GM21515 (cell line): ENCODE results near the gene KCP.

ENCODE experiments used
- ATAC-seq: cut with Tn5 transposase; IDR thresholded peaks from one replicate; pipeline ENCODE4 v1.9.1; 2021; ENCODE audit not compliant: unreplicated experiment

KCP gene

DNA sequence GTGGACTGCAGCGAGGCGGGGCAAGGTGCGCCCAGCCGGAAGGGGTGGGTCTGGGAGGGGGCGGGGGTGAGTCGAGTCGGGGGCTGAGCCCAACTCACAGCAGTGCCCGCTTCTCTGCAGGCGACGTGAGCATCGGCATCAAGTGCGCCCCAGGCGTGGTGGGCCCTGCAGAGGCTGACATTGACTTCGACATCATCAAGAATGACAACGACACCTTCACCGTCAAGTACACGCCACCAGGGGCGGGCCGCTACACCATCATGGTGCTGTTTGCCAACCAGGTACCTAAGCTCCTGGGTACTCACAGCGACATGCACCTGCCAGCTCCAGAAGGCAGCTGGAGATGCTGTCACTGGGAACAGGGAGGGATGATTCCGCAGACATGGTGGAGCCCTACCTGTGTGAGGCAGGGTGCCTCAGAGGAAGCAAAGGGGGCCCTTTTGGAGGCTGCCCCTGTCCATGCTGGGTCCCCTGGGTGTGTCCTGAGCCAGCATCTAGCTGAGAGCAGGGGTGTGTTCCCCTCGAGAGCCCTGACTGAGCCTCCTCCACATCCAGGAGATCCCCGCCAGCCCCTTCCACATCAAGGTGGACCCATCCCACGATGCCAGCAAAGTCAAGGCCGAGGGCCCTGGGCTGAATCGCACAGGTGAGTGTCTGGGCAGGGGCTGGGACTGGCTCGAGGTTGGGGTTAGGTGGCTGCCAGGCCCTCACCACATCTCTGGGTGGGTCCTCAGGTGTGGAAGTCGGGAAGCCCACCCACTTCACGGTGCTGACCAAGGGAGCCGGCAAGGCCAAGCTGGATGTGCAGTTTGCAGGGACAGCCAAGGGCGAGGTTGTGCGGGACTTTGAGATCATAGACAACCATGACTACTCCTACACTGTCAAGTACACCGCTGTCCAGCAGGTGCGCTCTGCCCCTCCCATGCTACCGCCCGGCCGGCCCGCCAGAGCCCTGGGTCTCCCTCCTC lies 67.6 kb downstream of the KCP start:
- no peak for ATAC-seq

DNA sequence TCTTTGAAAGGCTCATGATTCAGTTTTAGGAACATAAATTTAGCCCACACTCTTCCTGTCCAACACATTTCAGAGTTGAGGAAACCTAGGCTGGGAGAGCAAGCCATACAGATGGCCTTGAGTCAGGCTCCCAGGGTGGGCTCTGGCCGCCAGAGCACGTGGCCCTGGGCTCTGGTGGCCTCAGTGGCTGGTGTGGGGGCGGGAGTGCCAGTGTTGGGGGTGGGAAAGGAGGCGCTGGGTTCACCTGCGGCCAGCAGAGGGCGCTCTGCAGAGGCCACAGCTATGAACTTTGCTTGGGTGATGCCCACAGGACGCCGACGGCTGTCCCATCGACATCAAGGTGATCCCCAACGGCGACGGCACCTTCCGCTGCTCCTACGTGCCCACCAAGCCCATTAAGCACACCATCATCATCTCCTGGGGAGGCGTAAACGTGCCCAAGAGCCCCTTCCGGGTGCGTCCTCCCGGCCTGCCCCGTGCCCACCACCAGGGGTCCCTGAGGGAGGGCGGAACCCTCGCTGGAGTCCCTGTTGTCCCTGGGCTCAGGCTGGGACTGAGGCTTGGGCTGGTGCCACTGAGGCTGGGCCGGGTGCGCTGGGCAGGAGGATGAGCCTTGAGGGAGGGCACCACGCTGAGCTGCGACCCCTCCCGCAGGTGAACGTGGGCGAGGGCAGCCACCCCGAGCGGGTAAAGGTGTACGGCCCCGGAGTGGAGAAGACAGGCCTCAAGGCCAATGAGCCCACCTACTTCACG lies 68.4 kb downstream of the KCP start:
- no peak for ATAC-seq

- ATAC-seq: no peak
Measured at GRCh38 chr7:128841171-128841690, 69.3 kb downstream of the KCP start.

DNA sequence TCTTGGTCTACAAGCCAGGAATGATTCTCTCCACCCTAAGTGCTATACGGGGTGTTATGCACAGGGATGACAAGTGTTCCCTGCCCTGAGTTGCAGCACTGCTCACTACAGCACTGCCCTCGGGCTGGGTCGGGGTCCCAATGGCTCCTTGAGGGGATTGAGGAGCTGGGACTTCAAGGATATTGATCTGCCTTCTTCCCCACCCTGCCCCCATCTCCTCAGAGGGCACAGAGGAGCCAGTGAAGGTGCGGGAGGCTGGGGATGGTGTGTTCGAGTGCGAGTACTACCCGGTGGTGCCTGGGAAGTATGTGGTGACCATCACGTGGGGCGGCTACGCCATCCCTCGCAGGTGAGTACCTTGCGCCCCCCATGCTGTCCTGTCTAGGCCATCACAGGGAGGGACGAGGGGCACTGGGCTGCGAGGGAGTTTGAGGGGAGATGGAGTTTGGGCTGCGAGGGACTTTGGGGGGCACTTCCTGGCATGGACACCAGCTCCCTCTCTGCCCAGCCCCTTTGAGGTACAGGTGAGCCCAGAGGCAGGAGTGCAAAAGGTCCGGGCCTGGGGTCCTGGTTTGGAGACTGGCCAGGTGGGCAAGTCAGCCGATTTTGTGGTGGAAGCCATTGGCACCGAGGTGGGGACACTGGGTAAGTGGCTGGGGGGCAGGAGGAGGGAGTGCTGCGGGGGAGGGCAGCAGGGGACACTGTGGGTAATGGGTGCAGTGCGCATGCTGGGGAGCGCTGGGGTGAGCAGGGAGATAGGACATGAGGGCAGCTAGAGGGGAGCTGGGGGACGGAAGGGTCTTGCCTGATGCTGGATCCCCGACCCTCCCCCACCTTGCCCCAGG lies 70.0 kb downstream of the KCP start:
- no peak for ATAC-seq

DNA sequence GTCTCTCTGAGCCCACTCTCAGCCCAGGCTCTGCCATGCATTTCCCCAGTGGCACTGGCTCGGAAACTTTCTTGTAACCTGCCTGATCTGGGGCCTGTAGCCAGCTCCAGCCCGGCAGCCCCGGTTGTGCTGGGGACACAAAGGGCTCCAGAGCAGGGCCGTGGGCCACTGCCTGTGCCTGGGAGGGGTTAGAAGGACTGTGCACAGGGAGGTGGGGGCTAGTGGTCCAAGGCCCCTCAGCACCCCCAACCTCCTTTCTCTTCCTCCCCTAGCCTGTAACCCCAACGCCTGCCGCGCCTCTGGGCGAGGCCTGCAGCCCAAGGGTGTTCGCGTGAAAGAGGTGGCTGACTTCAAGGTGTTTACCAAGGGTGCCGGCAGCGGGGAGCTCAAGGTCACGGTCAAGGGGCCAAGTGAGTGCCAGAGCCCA lies 70.7 kb downstream of the KCP start:
- no peak for ATAC-seq

DNA sequence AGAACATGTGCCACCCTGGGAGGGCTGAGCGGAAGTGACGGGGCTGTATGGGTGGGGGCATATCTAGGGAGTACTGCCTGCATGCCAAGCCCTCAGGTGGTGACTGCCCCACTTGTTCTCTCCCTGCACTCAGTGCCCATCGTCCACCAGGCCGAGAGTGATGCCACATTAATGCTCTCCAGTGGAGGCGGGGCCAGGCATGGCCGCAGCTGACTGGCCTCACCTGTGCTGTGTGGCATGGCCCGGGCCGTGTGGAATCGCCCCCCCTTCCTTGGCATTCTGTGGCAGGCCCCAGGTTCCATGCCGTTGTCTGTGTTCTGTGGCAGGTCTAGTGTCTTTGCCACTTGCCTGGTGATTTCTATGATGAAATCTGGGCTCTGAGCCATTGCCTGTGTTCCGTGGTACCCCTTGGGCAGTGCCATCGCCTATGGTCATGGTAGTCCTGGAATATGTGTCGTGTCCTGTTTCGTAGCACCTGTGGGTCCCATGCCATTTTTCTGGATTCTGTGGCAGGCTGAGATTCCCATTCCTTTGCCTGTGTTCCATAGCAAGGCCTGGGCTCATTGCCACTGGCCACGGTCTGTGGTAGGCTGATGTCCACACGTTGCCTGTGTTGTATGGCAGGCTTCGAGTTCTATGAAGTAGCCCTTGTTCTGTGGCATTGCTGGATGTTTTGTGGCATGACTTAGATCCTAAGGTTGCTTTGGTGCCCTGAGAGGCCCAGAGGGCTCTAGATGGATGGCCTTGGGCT lies 71.4 kb downstream of the KCP start:
- ATAC-seq: no peak

DNA sequence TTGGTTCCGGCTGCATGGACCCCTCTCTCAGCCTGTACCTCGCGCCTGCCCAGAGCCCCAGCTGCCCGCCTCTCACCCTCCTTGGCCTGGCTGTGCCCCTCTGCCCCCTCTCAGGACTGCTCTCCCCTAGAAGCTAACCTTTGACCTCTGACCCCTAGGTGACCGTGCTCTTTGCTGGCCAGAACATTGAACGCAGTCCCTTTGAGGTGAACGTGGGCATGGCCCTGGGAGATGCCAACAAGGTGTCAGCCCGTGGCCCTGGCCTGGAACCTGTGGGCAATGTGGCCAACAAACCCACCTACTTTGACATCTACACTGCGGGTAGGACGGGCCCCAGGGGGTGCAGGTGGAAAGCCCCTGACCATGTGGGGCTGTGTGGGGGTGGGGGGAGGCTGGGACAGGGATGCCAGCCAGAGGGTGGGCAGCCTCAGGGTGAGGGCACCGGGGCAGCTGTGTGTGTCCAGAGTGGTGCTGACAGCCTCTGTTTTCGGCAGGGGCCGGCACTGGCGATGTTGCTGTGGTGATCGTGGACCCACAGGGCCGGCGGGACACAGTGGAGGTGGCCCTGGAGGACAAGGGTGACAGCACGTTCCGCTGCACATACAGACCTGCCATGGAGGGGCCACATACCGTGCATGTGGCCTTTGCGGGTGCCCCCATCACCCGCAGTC lies 72.3 kb downstream of the KCP start:
- ATAC-seq: no peak

DNA sequence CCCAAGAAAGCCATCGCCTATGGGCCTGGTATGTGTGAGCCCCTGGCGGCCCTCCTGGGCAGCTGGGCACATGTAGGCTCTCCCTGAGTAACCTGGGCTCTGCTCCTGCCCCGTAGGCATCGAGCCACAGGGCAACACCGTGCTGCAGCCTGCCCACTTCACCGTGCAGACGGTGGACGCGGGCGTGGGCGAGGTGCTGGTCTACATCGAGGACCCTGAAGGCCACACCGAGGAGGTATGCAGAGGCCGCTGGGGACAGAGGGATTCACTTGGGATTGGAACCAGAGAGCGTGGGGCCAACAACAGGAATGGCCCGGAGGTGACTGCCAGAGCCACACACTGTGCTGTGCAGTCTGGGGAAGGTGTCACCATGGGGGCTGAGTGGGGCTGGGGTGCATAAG lies 73.0 kb downstream of the KCP start:
- ATAC-seq: no peak

- ATAC-seq: no peak
Measured at GRCh38 chr7:128836729-128837348, 73.7 kb downstream of the KCP start.

DNA sequence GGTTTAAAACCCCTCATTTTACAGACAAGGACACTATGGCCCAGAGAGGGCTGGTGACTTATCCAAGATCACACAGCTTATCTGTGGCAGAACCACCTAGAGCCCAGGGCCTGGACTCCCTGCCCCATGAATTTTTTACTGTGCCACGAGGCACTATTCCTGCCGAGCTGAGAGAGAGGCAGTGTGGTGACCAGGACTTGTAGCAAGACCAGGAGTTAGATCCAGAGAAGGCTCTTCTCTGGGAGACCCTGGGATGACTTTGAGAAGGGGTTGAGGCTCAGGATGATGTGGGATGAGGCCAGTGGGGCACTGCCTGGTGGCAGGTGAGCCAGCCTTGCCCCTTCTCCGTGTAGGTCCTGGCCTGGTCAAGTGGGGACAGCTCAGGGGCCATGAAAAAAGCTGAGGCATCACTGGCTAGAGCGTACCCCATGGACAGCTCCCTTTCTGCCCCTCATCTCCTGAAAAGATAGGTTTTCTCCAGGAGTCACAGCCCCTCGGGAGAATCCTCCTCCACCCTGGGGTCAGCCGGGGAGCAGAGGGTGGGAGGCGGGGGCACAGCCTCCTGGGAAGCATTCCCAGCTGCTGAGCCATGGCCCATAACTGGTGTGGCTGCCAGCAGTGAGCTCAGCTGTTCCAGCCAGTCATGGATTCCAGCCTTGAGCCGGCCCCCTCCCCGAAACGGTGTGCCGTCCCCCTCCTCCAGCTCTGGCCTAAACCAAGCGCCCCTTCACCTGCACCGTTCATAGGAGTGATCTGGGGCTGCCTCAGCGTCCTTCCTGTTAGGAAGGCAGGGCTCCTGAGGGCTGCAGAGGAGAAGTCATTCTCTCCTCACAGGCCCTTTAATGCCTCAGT lies 74.5 kb downstream of the KCP start:
- ATAC-seq: no peak

DNA sequence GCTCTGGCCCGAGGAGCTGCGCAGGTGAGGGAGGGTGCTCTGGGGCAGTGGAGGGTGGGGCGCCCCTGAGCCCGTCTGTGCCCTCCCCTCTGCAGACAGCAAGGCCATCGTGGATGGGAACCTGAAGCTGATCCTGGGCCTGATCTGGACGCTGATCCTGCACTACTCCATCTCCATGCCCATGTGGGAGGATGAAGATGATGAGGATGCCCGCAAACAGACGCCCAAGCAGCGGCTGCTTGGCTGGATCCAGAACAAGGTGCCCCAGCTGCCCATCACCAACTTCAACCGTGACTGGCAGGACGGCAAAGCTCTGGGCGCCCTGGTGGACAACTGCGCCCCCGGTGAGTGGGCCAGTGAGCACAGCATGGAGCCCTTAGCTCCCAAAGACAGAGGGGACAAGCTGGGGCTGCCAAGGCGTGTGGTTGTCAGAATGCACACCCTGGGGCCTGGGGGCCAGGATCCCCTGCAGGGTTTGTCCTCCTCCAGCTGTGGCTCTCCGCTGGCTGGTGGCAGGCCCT lies 75.2 kb downstream of the KCP start:
- ATAC-seq: no peak

GRCh38 chr7:128833946-128834325 lies 76.6 kb downstream of the KCP start:
- no peak for ATAC-seq

- ATAC-seq: no peak
Measured at GRCh38 chr7:128833148-128833945, 77.2 kb downstream of the KCP start.

DNA sequence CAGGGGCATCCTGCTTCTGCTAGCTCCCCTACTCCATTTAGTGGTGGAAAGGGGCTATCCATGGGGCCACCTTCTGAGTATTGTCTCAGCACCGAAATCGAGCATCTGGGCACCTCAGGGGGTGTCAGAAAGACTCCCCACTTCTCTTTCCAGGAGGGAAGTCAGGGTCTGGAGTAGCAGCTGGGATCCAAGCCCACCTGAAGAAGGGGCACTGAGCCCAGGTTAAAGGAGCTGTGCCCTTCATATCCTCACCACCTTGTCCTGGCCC lies 77.7 kb downstream of the KCP start:
- ATAC-seq: no peak

GRCh38 chr7:128831994-128832879 lies 78.3 kb downstream of the KCP start:
- ATAC-seq: no peak

DNA sequence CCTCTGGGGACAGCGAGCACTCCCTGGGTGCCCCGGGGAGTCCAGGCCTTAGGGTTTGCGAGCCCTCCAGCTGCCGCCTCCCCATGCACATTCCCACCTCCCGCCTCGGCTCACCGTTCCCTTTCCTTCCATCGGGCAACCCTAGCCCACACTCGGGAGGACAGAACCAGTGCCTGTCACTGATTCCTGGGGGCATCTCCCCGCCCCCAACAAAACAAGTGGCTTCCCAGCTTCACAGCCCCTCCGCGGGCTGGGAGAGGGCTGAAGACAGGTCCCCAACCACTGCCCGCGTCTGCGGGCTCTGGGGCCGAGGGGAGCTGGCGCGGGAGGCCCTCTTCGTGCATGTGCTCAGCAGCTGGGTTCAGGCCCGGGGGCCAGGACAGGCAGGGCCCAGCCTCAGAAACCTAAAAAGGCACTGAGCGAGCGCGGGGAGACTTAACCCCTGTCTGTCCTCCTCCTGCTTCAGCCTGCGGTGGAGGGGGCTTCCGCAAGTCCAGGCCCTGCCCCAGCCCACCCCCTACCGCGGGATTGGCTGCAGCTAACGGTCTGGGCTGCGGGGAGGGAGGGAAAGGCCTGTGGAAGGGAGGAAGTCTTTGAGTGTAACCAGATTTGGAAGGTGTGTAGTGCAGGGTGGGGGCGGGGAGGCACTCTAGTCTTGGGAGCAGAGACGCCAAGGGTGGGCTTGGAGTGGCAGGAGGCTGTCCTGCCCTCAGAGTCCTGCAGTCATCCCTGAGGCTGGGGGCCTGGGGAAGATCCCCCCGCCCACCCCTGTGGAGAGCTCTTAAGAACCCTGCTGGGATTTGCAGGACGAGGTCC lies 79.1 kb downstream of the KCP start:
- no peak for ATAC-seq
